Erythroblast (primary cell): ENCODE results near the gene PHKB.

Experiments used
- GATA1 ChIP-seq: IDR thresholded peaks from 2 replicates; pipeline ENCODE4 v1.6.1; 2011; ENCODE audit warnings: low read depth, mild to moderate bottlenecking, control low read depth, low read length, moderate library complexity
- POLR2A ChIP-seq: IDR thresholded peaks from 2 replicates; pipeline ENCODE4 v1.6.1; 2011; ENCODE audit warnings: mild to moderate bottlenecking, low read length

- TF ChIP-seq POLR2A: no peak
- TF ChIP-seq GATA1: no peak
Measured at GRCh38 chr16:47488051-47488450, 26.9 kb downstream of the PHKB start.
